Fibroblast of lung (primary cell): Measurements from ENCODE around the gene PPWD1. TPM values are rescaled to one million over a fixed set of nuclear protein-coding genes. Genes with fewer than 3 reads are reported as not detected.

Experiments
- DNase-seq, 2 donors: peaks; one replicate each; pipeline versions ENCODE4 v3.0.0 to v3.0.0-alpha.2; 2010; ENCODE audit warnings: low read depth in 2 of 2
- H2AFZ ChIP-seq: 2 replicates; pipeline ENCODE4 v1.5.1; 2012; ENCODE audit warnings: low read length, control low read depth, inconsistent platforms
- H3K27ac ChIP-seq: 2 replicates; pipeline ENCODE4 v1.5.1; 2011; ENCODE audit warnings: low read length, control low read depth; ENCODE audit not compliant: insufficient read depth
- H3K27me3 ChIP-seq: 2 replicates; pipeline ENCODE4 v1.5.1; 2011; ENCODE audit warnings: mild to moderate bottlenecking, low read length; ENCODE audit not compliant: control insufficient read depth, insufficient read depth
- H3K36me3 ChIP-seq: 2 replicates; pipeline ENCODE4 v1.5.1; 2011; ENCODE audit warnings: low read length; ENCODE audit not compliant: control insufficient read depth, insufficient read depth
- H3K4me1 ChIP-seq: 2 replicates; pipeline ENCODE4 v1.5.1; 2011; ENCODE audit warnings: low read length; ENCODE audit not compliant: control insufficient read depth, insufficient read depth; ENCODE audit errors: extremely low read depth
- H3K4me2 ChIP-seq: 2 replicates; pipeline ENCODE4 v1.5.1; 2011; ENCODE audit warnings: low read length, control low read depth; ENCODE audit not compliant: insufficient read depth; ENCODE audit errors: extremely low read depth
- H3K4me3 ChIP-seq, 4 experiments: fragments of 200-600 bp in 1 of 4; sonication (generic) in 1 of 4; replicated peaks in 1 of 4; 2 replicates each; pipeline ENCODE4 v1.5.1; 2011 to 2016; ENCODE audit warnings: low read length in 4 of 4, low read depth in 3 of 4, mild to moderate bottlenecking in 3 of 4, control low read depth in 2 of 4, inconsistent platforms in 1 of 4, mixed read lengths in 1 of 4; ENCODE audit not compliant: insufficient read depth in 1 of 4; ENCODE audit errors: control extremely low read depth in 1 of 4
- H3K79me2 ChIP-seq: 2 replicates; pipeline ENCODE4 v1.5.1; 2012; ENCODE audit warnings: mild to moderate bottlenecking, low read length, inconsistent platforms; ENCODE audit not compliant: control insufficient read depth, insufficient read depth
- H3K9ac ChIP-seq: 2 replicates; pipeline ENCODE4 v1.5.1; 2011; ENCODE audit warnings: mild to moderate bottlenecking, low read length, control low read depth; ENCODE audit not compliant: insufficient read depth
- H3K9me3 ChIP-seq: 2 replicates; pipeline ENCODE4 v1.5.1; 2012; ENCODE audit warnings: low read depth, low read length; ENCODE audit not compliant: control insufficient read depth, insufficient read depth
- H4K20me1 ChIP-seq: 2 replicates; pipeline ENCODE4 v1.5.1; 2011; ENCODE audit warnings: low read length; ENCODE audit not compliant: control insufficient read depth, insufficient read depth; ENCODE audit errors: extremely low read depth
- CTCF ChIP-seq, 2 donors: IDR thresholded peaks in 1 of 2; conservative IDR thresholded peaks in 1 of 2; 1 replicate in 1 of 2; 2 replicates in 1 of 2; pipeline ENCODE4 v1.5.1; 2011 to 2012; ENCODE audit warnings: low read length in 2 of 2, control low read depth in 1 of 2, inconsistent platforms in 1 of 2, low read depth in 1 of 2, mild to moderate bottlenecking in 1 of 2
- EZH2 ChIP-seq: IDR thresholded peaks from 2 replicates; pipeline ENCODE4 v1.5.1; 2012; ENCODE audit warnings: low read length, control low read depth, mild to moderate bottlenecking; ENCODE audit errors: missing control alignments
- polyA minus RNA-seq: library from RNA; depleted of rRNA, polyadenylated mRNA; stranded (reverse); fragments of >200 nt; gene quantifications from 2 replicates; pipeline ENCODE4 v1.2.3, GENCODE V29; 2011; ENCODE audit warnings: low replicate concordance
- polyA plus RNA-seq, 2 donors: library from polyadenylated mRNA; depleted of rRNA in 1 of 2; stranded (reverse) in 1 of 2; unstranded in 1 of 2; fragments of >200 nt; gene quantifications; 2 replicates each; pipeline ENCODE4 v1.2.1, GENCODE V29; 2011 to 2012; ENCODE audit warnings: missing spikeins in 1 of 2
- total RNA-seq: library from RNA; depleted of rRNA; stranded (reverse); fragments of >200 nt; gene quantifications from 2 replicates; pipeline ENCODE4 v1.2.1, GENCODE V29; 2014

PPWD1 gene
- 41.5 and 52.9 TPM in 2 replicates for total RNA-seq
- polyA plus RNA-seq: 7.0 and 7.3 TPM in 2 replicates
- 18.2 and 18.7 TPM in 2 replicates for polyA plus RNA-seq (2012)
- 0.78 and 2.1 TPM in 2 replicates for polyA minus RNA-seq

- peak; percentile 94 to 95 for DNase-seq
- Histone ChIP-seq H3K36me3 (no peaks in the 10 kb centered on the region), H4K20me1 (no peaks in the 10 kb centered on the region), H3K27ac (peak within 1 kb of the TSS; percentile 87), H3K4me3 (peak within 1 kb of the TSS; percentile 91 to 100 (median 96)), H3K79me2 (peaks cover 53% of the 10 kb centered on the region), H3K27me3 (no peaks in the 10 kb centered on the region), H3K9ac (peak within 1 kb of the TSS; percentile 75), H3K4me2 (peak within 1 kb of the TSS; percentile 92), H3K9me3 (no peaks in the 10 kb centered on the region), H2AFZ (peak within 1 kb of the TSS; percentile 95), H3K4me1 (no peaks in the 10 kb centered on the region)
- TF ChIP-seq EZH2 (no peak), CTCF (conservative IDR thresholded peaks at IDR 0.05 in 1 of 2, IDR thresholded peaks at IDR 0.05 in 1 of 2; ENCODE audit: low read depth in 1 of 2, low read length in 2 of 2) (no peak)
Observed at GRCh38 chr5:65562731-65563701, at the start of gene PPWD1, which contains the start of gene CENPK. TSS of gene PPWD1 (plus strand) at chr5:65563296. CDS start at chr5:65563311, 15 bp downstream. TSS of gene CENPK (minus strand) at chr5:65563168. CDS start at chr5:65554907, 8,261 bp downstream.

DNA sequence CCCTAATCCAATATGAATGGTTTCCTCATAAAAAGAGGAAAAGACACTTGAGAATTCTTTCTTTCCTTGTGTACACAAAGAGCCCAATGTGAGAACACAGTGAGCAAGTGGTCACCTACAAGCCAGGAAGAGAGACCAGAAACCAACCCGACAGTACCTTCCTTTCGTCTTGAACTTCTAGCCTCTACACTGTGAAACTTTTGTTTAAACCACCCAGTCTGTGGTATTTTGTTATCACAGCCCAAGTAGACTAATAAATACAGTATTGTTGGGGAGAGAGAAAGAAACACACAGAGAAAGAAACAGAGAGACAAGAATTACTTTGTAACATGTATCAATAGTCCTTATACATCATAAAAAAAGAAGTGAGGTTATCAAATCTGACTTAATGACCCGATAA lies 37.4 kb upstream of the PPWD1 start:
- TF ChIP-seq CTCF (conservative IDR thresholded peaks at IDR 0.05 in 1 of 2, IDR thresholded peaks at IDR 0.05 in 1 of 2; ENCODE audit: low read depth in 1 of 2, low read length in 2 of 2) (no peak), EZH2 (no peak)
- H3K27me3 ChIP-seq: no peaks in the 10 kb centered on the region
- H2AFZ ChIP-seq: no peak overlapping the region
- DNase-seq: no peak
- no peak overlapping the region for H3K4me3 ChIP-seq
- no peak overlapping the region for H3K9ac ChIP-seq
- no peak overlapping the region for H3K4me2 ChIP-seq
- H3K4me1 ChIP-seq: no peaks in the 10 kb centered on the region
- no peak overlapping the region for H3K27ac ChIP-seq
- H3K79me2 ChIP-seq: no peaks in the 10 kb centered on the region
- no peaks in the 10 kb centered on the region for H4K20me1 ChIP-seq
- no peaks in the 10 kb centered on the region for H3K36me3 ChIP-seq
- no peaks in the 10 kb centered on the region for H3K9me3 ChIP-seq

DNA sequence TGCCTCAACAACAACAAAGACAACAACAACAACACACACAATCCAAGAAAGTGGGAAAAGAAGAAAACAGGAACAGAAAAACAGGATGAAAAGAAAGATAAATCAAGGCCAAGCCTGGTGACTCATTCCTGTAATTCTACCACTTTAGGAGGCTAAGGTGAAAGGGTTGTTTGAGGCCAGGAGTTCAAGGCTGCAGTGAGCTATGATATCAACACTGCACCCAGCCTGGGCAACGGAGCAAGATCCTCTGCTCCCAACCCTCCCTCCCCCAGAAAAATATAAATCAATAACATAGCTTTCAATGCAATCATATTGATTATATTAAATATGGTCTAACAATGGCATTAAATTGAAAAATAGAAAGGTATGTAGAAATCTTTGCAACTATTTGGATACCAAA lies 32.2 kb upstream of the PPWD1 start:
- DNase-seq: no peak
- Histone ChIP-seq H3K9me3 (no peaks in the 10 kb centered on the region), H3K4me1 (no peaks in the 10 kb centered on the region), H3K27ac (no peak overlapping the region), H3K9ac (no peak overlapping the region), H2AFZ (no peak overlapping the region), H4K20me1 (no peaks in the 10 kb centered on the region), H3K36me3 (no peaks in the 10 kb centered on the region), H3K4me3 (no peak overlapping the region), H3K27me3 (no peaks in the 10 kb centered on the region), H3K79me2 (no peaks in the 10 kb centered on the region), H3K4me2 (no peak overlapping the region)
- no peak for TF ChIP-seq CTCF (conservative IDR thresholded peaks at IDR 0.05 in 1 of 2, IDR thresholded peaks at IDR 0.05 in 1 of 2; ENCODE audit: low read depth in 1 of 2, low read length in 2 of 2)
- TF ChIP-seq EZH2: no peak
